Epithelial cell of esophagus (primary cell): Measurements from ENCODE around the gene SMIM12.

Experiments used
- DNase-seq: peaks from one replicate; pipeline ENCODE4 v3.0.0; 2010; ENCODE audit warnings: low read depth
- H3K4me3 ChIP-seq: 2 replicates; pipeline ENCODE4 v1.5.1; 2011; ENCODE audit warnings: mild to moderate bottlenecking, low read length, control low read depth
- TF ChIP-seq, protein P1 (sequence below): IDR thresholded peaks from 2 replicates; pipeline ENCODE4 v1.5.1; 2011; ENCODE audit warnings: low read depth, mild to moderate bottlenecking, low read length, control low read depth, inconsistent platforms; ENCODE audit not compliant: insufficient read depth; ENCODE audit errors: missing control alignments

SMIM12 gene, protein sequence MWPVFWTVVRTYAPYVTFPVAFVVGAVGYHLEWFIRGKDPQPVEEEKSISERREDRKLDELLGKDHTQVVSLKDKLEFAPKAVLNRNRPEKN

DNA sequence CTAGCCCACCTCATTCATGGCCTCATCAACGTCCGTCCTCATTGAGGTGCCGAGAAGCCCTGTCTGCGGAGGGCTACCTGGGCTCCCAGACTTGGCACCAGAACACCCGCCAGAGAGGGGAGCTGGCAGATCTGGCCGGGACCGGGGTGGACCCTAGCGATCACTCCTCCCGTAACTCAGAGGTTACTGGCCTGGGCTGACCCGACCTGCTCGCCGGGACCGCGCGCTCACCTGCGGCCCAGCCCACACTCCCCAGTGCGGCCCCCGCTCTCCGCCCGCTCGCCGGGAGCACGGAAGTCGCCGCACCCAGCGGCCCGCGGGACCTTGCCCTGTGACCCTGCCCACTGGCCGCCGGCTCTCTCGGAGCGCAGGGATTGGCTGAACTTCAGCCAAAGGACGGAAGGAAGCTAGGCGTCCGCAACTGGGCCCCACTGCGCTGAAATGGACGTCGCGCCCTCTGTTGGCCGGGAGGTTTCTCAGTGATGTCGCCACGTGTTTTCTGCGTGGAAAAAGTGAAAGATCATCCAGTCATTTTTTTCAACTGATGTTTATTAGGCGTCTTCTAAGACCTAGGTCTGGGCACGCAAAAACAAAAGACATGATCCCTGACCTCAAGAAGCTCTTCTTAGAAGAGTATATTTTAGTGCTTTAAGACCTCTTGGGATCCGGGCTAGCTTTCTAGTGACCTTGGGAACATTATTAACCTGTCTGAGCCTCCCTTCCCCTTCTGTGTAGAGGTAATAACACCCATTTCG is at the start of gene SMIM12:
TSS of gene SMIM12 (minus strand) at position 304 of the 755 bp plus-strand sequence. CDS start 3,772 bp downstream, outside the sequence.
- TF ChIP-seq, protein P1, sequence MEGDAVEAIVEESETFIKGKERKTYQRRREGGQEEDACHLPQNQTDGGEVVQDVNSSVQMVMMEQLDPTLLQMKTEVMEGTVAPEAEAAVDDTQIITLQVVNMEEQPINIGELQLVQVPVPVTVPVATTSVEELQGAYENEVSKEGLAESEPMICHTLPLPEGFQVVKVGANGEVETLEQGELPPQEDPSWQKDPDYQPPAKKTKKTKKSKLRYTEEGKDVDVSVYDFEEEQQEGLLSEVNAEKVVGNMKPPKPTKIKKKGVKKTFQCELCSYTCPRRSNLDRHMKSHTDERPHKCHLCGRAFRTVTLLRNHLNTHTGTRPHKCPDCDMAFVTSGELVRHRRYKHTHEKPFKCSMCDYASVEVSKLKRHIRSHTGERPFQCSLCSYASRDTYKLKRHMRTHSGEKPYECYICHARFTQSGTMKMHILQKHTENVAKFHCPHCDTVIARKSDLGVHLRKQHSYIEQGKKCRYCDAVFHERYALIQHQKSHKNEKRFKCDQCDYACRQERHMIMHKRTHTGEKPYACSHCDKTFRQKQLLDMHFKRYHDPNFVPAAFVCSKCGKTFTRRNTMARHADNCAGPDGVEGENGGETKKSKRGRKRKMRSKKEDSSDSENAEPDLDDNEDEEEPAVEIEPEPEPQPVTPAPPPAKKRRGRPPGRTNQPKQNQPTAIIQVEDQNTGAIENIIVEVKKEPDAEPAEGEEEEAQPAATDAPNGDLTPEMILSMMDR, result peak; percentile 75
- peak within 1 kb of the TSS; percentile 86 for H3K4me3 ChIP-seq
- DNase-seq, result peak; percentile 90

DNA sequence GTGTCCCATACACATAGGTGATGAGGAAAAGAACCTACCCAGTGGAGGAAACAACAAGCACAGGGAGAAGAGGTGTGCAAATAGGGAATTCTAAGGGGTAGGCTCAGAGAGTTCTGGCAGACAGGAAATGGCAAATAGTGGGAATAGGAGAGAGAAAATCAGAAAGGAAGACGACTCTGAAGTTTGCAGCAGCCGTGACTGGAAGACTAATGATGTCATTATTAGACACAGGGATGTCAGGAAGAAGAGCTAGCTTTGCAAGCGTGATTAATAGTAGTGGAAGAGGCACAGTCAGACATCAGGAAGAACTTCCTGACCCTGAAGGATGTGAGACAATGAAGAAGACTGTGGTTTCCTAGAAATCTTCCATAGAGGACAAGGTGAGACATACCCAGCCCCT is 48.8 kb upstream of the SMIM12 start:
- H3K4me3 ChIP-seq, result no peak overlapping the region
- TF ChIP-seq, protein P1, result no peak
- DNase-seq, result no peak

DNA sequence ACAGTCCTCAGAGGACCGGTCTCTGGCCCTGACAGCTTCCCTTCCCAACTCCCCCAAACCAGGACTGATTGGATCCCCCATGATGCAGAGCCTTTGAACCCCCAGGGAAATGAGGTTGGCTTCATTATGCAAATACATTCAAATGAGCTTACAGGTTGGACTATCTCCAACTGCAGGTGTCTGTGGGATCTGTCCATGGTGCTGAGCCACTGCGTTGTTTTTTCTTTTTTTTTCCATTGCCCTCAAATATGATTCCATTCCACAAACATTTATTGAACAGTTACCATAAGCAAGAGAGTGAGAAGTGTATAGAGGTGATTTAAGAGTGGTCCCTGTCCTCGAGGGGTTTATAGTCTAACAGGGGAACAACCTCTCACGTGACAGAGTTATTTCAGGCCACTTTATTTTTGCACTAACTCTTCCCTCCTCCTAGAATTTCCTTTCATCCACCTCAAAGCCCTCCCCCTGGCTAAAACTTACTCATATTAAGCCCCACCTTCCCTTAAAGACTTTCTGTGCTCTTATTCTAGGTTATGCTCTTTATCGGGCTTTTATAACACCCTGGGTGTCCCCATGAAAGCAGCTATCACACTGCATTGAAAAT is 48.0 kb upstream of the SMIM12 start:
- peak; percentile 15 for DNase-seq
- no peak overlapping the region for H3K4me3 ChIP-seq
- TF ChIP-seq, protein P1, result no peak

DNA sequence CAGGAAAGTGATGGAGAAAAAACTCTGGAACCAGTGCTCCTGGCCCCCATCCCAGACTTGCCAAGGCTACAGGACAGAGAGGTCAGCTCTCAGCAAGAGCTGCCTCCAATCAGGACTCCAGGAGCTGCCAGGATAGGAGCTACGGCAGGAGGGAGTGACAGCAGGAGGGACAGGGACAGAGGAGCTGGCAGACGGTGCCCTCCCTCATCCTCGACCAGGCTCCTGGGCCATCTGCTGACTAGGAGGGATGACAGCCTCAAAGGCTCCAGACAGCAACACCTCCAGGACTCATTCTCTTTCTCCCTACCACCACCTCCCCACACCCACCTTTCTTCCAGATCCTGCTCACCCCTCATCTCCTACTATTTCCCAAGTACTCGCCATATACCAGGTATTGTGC is 47.2 kb upstream of the SMIM12 start:
- TF ChIP-seq, protein P1, result no peak
- H3K4me3 ChIP-seq, result no peak overlapping the region
- DNase-seq, result no peak

DNA sequence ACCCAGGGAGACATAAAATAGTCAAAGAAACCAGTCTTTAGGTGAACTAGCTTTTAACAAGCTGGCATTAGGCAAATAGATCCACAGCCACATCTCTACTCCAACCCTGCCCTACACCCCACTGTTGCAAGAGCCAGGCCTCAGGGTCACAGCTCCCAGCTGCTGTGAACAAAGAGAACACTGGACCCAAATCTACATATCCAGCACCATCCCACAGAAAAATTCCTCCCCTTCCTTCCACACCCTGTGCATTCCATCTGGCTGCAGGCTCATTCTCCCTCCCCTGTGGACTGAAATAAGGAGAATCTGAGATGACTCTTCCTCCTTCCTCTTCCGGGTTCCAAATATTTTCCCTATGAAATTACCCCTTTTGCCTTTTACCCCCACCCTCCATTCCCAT is 46.7 kb upstream of the SMIM12 start:
- no peak overlapping the region for H3K4me3 ChIP-seq
- DNase-seq, result no peak
- TF ChIP-seq, protein P1, result no peak

DNA sequence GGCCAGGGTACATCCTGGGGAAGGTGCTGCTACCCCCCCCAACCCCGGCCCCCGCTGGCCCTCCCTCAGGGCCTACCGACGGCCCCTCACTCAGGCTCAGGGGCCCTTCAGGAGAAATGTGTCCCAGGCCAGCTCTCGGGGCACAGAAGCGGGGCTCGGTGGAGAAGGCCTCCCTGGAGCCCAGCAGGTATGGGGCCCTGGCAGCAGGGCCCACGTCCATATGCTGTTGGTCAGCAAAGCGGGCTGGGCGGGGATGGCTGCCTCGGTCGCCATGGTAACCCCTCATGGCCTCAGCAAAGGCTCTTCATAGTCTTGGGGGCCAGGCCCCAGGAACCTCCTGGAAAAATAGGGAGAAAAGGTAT is 45.5 kb upstream of the SMIM12 start:
- H3K4me3 ChIP-seq, result no peak overlapping the region
- no peak for DNase-seq
- TF ChIP-seq, protein P1, result no peak
